ENCODE data around the gene TXNIP.
"Not testable (repeated sequence)": the region's sequence is repeated elsewhere in the genome, so short reads cannot be mapped to it uniquely, and the experiment has no call there.

Gene TXNIP

GRCh38 chr1:146031476-146031875 is 35.1 kb upstream of the TXNIP start:
- TF ChIP-seq ZFX (IDR thresholded peaks at IDR 0.05; ENCODE audit: borderline replicate concordance), result no peak
- H3K27ac ChIP-seq, result no peak overlapping the region

- no peak overlapping the region for H3K27ac ChIP-seq
- TF ChIP-seq CTCF (IDR thresholded peaks at IDR 0.05) (no peak), ZFX (IDR thresholded peaks at IDR 0.05; ENCODE audit: borderline replicate concordance) (no peak)
These were observed 32.7 kb upstream of the TXNIP start for GRCh38 chr1:146029117-146029516.

- H3K27ac ChIP-seq, result not testable (repeated sequence)
These were observed 30.3 kb upstream of the TXNIP start for GRCh38 chr1:146026650-146027049.

GRCh38 chr1:146025787-146026495 is 29.6 kb upstream of the TXNIP start:
- H3K27ac ChIP-seq, result not testable (repeated sequence)

- TF ChIP-seq ZFX (IDR thresholded peaks at IDR 0.05; ENCODE audit: borderline replicate concordance) (no peak), CTCF (IDR thresholded peaks at IDR 0.05) (no peak)
- no peak overlapping the region for H3K27ac ChIP-seq
These were observed 26.2 kb upstream of the TXNIP start for GRCh38 chr1:146022403-146023127.

- peak within 1 kb of the TSS; percentile 59 for H3K27ac ChIP-seq
- TF ChIP-seq ZFX (IDR thresholded peaks at IDR 0.05; ENCODE audit: borderline replicate concordance) (no peak), CTCF (IDR thresholded peaks at IDR 0.05) (no peak)
These were observed 25.4 kb upstream of the TXNIP start, which contains the start of gene HJV for GRCh38 chr1:146021622-146022402. Gene HJV, minus strand, starts transcription at chr1:146021735. Its CDS starts 1,504 bp downstream, at chr1:146020231.

- H3K27ac ChIP-seq, result peak overlapping the region; percentile 59
- no peak for TF ChIP-seq CTCF (IDR thresholded peaks at IDR 0.05)
- TF ChIP-seq ZFX (IDR thresholded peaks at IDR 0.05; ENCODE audit: borderline replicate concordance), result no peak
These were observed 24.7 kb upstream of the TXNIP start for GRCh38 chr1:146021050-146021445.

- TF ChIP-seq CTCF (IDR thresholded peaks at IDR 0.05) (no peak), ZFX (IDR thresholded peaks at IDR 0.05; ENCODE audit: borderline replicate concordance) (no peak)
- H3K27ac ChIP-seq, result peak overlapping the region; percentile 59
These were observed 24.0 kb upstream of the TXNIP start for GRCh38 chr1:146020058-146021049.

All from 22Rv1 (cell line).